CD4-positive, alpha-beta T cell treated with Interleukin-17A for 4 hours (primary cell): ENCODE data around the gene HMX1.

ENCODE experiments used
- DNase-seq: peaks from one replicate; pipeline ENCODE4 v3.0.0-alpha.2; 2020; ENCODE audit warnings: mixed read lengths

Gene HMX1

GRCh38 chr4:8817096-8817812 lies 54.4 kb downstream of the HMX1 start:
- DNase-seq, result no peak
